Measurements from ENCODE around the gene DOCK4. TPM values are rescaled to one million over a fixed set of nuclear protein-coding genes. Genes with fewer than 3 reads are reported as not detected.
"Not testable (repeated sequence)": the region's sequence is repeated elsewhere in the genome, so short reads cannot be mapped to it uniquely, and the experiment has no call there.

Gene DOCK4
- polyA plus RNA-seq, 10 donors, result 8.2 to 16.1 (median 11.7) TPM

DNA sequence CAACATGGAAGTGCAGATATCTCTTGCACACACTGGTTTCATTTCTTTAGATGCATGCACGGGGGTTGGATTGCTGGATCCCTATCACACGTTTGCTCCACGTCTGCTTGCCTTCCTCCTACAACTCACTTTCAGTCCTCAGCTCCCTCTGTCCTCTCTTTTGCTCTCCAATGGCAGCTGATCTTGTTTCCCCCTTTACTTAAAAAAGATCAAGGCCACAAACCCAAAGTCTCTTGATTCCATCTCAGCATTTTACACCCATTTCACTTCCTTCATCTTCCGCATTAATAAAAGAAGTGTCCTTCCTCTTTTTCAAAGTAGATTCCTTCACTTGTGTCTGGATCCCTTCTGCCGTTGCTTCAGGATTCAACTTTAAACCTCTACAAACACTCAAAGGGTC lies 245.2 kb downstream of the DOCK4 start:
- no peak for DNase-seq

- peak in 1 of 3 donors; percentile 25 for DNase-seq
Observed at GRCh38 chr7:111958896-111959295, 247.3 kb downstream of the DOCK4 start.

- no peak for DNase-seq
Observed at GRCh38 chr7:111958431-111958830, 247.8 kb downstream of the DOCK4 start.

DNA sequence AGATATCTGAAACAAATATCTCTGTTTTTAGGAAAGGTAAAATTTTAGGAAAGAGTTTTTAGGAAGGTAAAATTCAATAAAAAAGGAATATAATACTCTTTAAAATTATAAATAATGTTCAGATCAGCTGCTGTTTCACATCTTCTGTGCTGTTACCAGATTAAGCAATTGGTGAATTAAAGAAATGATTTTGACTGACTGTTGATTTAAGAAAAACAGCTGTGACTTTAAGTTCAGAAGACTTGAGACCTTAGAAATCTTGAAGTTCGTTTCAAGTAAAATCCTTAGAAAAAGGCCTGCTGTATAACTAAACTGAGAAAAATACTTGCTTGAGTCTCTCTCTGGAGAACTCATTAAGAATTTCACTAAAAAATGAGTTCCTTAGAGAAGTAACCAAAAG lies 250.6 kb downstream of the DOCK4 start:
- DNase-seq, result no peak

DNA sequence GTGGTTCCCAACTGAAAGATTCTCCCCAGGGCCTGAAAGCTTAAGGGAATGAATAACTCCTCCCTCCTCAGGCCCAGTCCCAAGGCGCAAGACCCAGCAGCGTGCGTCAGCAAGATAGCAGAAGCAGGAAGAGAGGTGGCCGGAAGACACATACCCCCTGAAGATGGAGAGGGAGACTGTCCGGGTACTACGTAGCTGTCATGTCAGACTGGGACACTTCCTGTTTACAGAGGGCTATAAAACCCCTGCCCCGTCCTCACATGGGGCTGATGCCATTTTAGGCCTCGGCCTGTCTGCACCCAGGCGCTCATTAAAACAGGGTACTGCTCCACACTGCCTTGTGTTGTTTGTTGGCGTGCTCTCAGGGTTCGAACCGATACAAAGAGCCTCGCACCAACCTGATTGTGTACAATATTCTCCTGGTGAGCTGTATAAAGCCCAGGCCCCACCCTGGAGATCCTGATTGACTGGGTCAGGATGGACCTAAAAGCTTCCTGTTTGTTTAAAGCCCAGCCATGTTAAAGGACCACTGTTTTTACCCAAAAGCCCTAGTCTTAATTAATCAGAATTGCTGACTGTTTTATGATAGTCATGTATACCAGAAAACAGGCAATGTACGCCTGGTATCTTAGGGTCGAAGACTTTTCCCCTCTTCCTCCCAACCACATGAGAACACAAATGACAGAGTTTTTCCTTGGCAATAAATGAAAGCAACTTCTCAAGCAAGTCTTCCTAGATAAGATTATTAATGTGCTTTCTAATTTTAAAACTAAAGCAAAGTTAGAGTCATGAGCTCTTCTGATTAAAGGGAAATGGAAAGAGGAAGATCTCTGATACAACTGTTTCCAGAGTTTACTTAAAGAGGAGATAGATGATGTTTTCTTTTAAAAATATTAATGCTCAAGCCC lies 251.5 kb downstream of the DOCK4 start:
- no peak for DNase-seq

GRCh38 chr7:111954056-111954455 lies 252.1 kb downstream of the DOCK4 start:
- no peak for DNase-seq

DNA sequence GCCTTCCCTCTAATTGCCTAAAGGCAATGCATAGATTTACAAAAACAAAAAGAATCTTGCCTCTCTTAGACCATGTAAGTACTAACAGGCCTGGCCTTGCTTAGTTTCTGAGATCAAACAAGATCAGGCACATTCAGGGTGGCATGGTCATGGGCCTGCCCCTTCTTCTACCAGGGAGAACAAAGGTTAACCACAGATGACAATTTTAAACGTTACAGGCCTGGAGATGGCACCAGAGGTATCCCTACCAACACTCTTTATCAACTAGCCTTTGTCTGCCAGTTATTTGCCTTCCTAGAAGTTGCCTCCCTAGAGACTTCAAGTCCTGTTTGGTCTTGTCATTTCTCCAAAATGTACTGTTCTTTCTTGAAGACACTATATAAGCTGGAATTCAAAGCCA lies 252.6 kb downstream of the DOCK4 start:
- no peak for DNase-seq

GRCh38 chr7:111952783-111953182 lies 253.4 kb downstream of the DOCK4 start:
- DNase-seq, result no peak

DNA sequence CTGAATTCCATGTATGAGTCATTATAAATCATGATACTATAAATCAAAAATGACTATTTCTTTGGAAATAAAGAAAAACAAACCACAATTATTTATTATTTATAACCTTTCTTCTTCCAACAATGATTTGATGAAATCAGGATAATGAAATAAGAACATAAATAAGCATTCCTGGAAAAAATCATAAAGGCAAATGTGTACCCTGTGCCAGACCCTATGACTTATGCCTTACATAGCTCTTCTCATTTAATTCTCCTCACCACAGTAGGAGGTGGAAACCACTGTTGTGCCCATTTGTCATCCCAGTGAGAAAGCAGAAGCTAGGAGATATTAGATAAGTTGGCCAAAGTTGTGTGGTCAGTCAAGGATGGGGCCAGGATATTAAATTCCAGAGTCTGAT lies 255.1 kb downstream of the DOCK4 start:
- no peak for DNase-seq

DNA sequence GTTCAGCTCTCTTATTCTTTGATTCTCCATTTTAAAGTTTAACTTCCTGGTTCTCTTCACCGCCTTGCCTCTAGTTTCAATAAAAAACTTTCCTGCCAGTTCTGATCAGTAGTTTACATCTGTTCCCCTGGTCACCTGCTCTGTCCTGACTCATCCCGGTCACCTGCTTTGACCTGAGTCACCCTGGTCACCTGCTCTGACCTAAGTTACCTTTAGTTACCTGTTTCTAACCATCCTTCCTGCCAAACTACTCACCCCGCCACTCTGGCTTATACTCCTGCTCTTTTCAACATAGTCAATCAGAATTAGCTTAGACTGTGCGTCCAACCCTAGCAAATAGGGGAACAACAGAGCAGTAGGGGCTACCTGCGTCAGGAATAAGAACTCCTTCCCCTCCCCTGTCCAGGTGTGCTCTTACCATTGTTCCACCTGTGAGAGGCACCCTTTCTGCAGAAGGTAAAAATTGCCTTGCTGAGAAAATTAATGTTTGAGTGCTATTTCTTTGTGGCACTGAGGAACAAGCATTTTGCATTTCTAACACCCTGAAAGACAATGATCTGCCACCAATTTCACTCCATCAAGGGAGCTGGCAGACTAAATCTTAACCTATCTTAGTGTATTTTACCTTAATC lies 263.6 kb downstream of the DOCK4 start:
- no peak for DNase-seq

- no peak for DNase-seq
Observed at GRCh38 chr7:111937163-111937562, 269.0 kb downstream of the DOCK4 start.

DNA sequence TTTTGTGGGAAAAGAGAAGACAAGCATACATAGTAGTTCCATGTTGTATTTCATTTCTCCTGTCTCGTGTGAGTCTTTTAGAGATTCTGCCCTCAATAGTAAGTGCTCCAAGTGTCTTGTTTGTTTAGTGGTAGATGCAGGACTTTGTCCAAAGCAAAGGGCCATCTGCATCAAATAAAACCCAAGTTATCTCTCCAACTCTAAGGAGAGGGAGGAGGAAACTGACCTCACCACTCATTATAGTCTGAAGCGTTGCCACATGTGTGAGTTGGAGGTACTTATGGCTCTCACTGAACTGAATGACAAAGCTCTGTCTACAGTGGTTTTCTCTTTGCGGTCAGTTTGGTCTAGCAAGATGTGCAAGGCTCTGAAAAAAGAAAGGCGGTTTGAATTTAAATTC lies 272.6 kb downstream of the DOCK4 start:
- DNase-seq, result peak in 1 of 3 donors; percentile 24

- no peak for DNase-seq
Observed at GRCh38 chr7:111931958-111932357, 274.2 kb downstream of the DOCK4 start.

- peak in 1 of 3 donors; percentile 11 for DNase-seq
Observed at GRCh38 chr7:111931016-111931517, 275.1 kb downstream of the DOCK4 start.

DNA sequence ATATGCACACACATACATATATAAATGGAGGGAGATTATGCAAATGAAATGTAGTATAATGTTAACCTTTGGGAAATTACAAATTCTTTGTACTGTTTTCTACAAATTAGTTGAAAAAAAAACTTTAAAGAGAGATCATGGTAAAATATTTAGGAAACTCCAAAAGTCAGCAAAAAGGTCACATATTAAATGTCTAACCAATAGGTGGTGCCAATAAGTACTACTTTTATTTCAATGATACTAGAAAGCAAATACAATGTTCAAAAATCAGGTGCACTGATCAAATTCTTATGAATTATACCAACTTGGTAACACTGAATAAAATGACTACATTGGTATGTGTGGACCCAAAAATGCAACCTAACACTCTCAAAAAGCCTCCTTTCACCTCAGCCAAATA lies 276.9 kb downstream of the DOCK4 start:
- DNase-seq, result no peak

DNA sequence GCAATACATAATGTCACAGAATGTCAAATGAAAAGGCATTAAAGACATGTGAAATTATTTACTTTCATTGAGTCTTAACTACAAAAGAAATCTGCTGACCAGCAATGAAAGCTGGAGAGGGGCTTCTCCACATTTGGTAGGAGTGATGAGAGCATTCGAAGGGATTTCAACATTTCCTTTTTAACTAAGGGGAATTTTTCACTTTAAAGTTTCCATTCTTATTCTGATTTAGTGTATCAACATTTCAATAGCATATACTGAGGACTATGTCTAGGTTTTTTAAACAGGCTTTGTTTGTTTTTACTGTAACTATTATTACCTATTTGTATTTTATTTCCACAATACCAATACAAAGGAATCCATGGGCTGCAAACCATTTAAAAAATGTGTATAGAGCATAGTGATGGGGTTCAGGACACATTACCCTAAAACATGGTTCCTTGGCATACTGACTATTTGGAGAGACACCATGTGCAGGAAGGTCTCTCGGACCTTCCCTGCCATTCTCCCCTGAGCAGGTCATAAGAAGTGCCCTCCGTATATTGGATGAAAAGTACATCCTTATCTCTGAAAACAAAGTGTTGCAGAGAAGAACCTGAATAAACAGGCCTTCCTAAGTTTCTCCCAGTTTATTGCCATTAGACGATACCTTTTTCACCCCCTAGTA lies 278.7 kb downstream of the DOCK4 start:
- DNase-seq, result no peak

- no peak for DNase-seq
Observed at GRCh38 chr7:111920329-111920728, 285.9 kb downstream of the DOCK4 start.

GRCh38 chr7:111919631-111920179 lies 286.5 kb downstream of the DOCK4 start:
- no peak for DNase-seq

DNA sequence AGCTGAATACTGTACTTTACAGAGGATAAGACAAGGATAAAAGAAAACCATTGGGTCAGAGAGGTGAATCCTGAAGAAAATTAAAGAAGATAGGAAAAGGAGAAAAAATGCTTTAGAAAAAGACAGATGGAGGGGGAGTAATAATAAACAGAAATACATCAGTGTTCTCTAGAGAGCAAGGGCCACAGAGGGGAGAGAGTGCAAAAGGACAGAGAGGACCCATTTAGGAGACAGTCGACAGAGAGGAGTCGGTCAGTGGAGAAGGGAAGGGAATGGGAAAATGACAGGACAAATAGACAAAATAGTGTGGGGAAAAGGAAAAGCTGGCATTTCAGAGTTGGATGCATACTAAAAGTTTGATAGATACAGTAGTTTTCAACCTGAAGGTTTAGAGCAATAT lies 287.0 kb downstream of the DOCK4 start:
- no peak for DNase-seq

- DNase-seq, result no peak
Observed at GRCh38 chr7:111918461-111918860, 287.7 kb downstream of the DOCK4 start.

DNA sequence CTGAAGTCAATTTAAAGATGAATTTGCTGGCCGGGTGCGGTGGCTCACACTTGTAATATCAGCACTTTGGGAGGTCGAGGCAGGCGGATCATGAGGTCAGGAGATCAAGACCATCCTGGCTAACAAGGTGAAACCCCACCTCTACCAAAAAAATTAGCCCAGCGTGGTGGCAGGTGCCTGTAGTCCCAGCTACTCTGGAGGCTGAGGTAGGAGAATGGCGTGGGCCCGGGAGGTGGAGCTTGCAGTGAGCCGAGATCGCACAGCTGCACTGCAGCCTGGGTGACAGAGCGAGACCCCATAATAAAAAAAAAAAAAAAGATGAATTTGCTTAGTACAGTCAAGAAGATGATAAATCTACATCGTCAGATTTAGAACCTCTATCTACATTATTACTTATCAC lies 288.8 kb downstream of the DOCK4 start:
- DNase-seq, result not testable (repeated sequence)

GRCh38 chr7:111914291-111914690 lies 291.9 kb downstream of the DOCK4 start:
- DNase-seq, result no peak

Data from muscle of back (tissue), 11 donors.